Left lung (tissue), 10 donors: Measurements from ENCODE around the gene CISD3. TPM values are rescaled to one million over a fixed set of nuclear protein-coding genes. Genes with fewer than 3 reads are reported as not detected.

ENCODE experiments used
- ATAC-seq: fragments of 200-7000 bp; cut with Tn5 transposase; one replicate; pipeline ENCODE4 v1.9.1; 2020; ENCODE audit warnings: moderate library complexity
- DNase-seq, 4 donors: peaks; one replicate each; pipeline ENCODE4 v3.0.0-alpha.2; 2013 to 2020
- H3K27ac ChIP-seq, 2 donors: fragments of 200-600 bp; sonication (generic) in 1 of 2; one replicate each; pipeline versions ENCODE4 v1.5.0 to v1.8.0; 2020 to 2021
- H3K27me3 ChIP-seq, 2 donors: fragments of 200-600 bp; sonication (generic) in 1 of 2; one replicate each; pipeline versions ENCODE4 v1.5.0 to v1.8.0; 2020 to 2021
- H3K36me3 ChIP-seq, 2 donors: fragments of 200-600 bp; sonication (generic) in 1 of 2; one replicate each; pipeline versions ENCODE4 v1.5.0 to v1.8.0; 2020 to 2021
- H3K4me1 ChIP-seq, 2 donors: fragments of 200-600 bp; one replicate each; pipeline ENCODE4 v1.8.0; 2021
- H3K4me3 ChIP-seq, 2 donors: fragments of 200-600 bp; sonication (generic) in 1 of 2; one replicate each; pipeline versions ENCODE4 v1.5.0 to v1.8.0; 2020 to 2021; ENCODE audit warnings: mild to moderate bottlenecking in 1 of 2
- H3K9me3 ChIP-seq, 2 donors: fragments of 200-600 bp; sonication (generic) in 1 of 2; one replicate each; pipeline versions ENCODE4 v1.5.0 to v1.8.0; 2020 to 2021
- intact Hi-C, 2 donors: fragments of 100-400 bp; cut with DNase I; formaldehyde crosslinking; loops; one replicate each; pipeline versions ENCODE4 v1.11.2 to v1.14.2; 2022
- polyA plus RNA-seq, 6 donors: library from polyadenylated mRNA; unstranded; fragments of 120-200 nt; gene quantifications; one replicate each; pipeline ENCODE4 v1.2.1, GENCODE V29; 2013; ENCODE audit not compliant: insufficient read length in 6 of 6
- total RNA-seq, 2 donors: library from RNA; stranded (reverse); fragmentation: NEBNext Ultra II Directional; extraction: Animal tissue kit (Norgen Biotek cat#: 25700); gene quantifications; one replicate each; pipeline ENCODE4 v1.2.1, GENCODE V29; 2021
- TF ChIP-seq, protein P1 (sequence below), 2 donors: fragments of 200-600 bp; sonication (generic) in 1 of 2; IDR thresholded peaks; one replicate each; pipeline versions ENCODE4 v1.5.0 to v1.8.0; 2021; ENCODE audit warnings: antibody characterized with exemption in 2 of 2
- donor health status: DM: no; HTN: yes; CAD: no.
- donor health status: DM: no; HTN: no; CAD: no.

CISD3 gene
- total and polyA plus RNA-seq, 8 donors, result 8.6 to 49.2 (median 14.5) TPM

DNA sequence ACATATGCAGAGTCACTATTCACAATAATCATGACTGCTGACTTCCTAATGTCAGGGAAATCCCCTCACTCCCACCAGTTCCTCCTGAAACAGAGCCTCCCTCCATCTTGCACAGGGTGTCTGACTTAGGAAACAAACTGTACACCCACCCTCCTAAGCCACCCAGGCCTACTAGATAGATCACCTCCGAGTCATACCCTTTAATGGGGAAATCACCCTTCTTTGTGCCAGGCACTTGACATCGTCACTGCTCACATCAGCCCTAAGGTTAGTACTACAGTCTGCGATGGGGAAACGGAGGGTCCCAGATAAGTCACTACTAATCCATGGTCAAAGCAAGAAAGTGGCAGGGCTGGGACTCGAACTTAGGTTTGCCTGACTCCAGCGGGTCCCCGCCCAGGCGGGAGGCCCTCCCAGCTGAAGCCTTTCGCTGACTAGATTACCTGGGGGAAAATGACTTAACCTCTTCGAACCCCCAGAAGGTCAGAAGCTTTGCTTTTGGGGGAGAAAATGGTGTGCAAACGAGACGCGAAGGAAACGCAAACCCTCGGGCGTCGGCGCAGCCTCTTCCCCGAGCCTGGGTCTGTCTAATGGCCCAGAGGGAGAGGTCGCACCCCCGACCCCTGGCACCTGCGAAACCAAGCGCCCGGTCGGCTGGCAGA is 28.5 kb upstream of the CISD3 start:
- peak in 1 of 4 donors; percentile 25 for DNase-seq
- ATAC-seq, result peak; percentile 0

DNA sequence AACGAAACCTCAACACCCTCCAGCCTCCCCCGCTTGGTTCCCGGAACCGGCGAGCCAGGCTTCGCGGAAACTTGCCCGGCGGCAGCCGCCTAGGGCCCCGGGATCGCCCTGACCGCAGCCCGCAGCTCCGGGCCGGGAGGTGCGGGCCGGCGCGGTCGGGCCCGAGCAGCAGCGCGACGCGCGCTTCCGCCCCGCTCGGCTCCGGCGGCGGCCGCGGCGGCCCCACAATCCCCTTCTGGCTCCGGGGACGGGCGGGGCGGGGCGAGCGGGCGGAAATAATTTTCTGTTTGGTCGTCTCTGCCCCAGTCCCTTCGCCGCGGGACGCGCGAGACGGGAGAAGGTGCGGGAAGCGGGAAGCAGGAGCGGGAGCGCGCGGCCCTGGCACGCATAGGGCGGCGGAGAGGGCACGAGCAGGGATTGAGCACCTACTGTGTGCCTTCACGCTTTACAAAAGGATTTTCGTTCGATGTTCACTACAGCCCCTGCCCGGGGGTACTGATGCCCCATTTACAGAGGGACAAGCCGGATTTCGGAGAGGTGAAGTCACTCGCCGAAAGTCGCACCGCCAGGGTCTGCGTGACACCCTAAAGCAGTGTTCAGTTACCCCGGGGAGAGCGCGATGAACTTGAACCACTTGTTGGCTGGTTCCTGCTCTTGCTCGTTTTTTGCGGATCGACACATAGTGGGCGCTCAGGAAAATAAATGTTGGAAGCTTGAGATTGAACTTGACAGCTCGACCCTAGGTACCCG is 27.8 kb upstream of the CISD3 start:
- DNase-seq (peak; percentile 86 to 96 (median 89)), ATAC-seq (peak; percentile 51)
- intact Hi-C loops, result no loop called here
- TF ChIP-seq, protein P1, sequence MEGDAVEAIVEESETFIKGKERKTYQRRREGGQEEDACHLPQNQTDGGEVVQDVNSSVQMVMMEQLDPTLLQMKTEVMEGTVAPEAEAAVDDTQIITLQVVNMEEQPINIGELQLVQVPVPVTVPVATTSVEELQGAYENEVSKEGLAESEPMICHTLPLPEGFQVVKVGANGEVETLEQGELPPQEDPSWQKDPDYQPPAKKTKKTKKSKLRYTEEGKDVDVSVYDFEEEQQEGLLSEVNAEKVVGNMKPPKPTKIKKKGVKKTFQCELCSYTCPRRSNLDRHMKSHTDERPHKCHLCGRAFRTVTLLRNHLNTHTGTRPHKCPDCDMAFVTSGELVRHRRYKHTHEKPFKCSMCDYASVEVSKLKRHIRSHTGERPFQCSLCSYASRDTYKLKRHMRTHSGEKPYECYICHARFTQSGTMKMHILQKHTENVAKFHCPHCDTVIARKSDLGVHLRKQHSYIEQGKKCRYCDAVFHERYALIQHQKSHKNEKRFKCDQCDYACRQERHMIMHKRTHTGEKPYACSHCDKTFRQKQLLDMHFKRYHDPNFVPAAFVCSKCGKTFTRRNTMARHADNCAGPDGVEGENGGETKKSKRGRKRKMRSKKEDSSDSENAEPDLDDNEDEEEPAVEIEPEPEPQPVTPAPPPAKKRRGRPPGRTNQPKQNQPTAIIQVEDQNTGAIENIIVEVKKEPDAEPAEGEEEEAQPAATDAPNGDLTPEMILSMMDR (IDR thresholded peaks at IDR 0.05), result no peak
- Histone ChIP-seq H3K27ac (peak overlapping the region; percentile 96 to 98), H3K27me3 (no peaks in the 10 kb centered on the region), H3K9me3 (no peaks in the 10 kb centered on the region), H3K36me3 (peaks cover 0 to 1% of the 10 kb centered on the region in 2 donors), H3K4me3 (peak overlapping the region; percentile 71 to 88), H3K4me1 (peaks cover 10 to 49% of the 10 kb centered on the region in 2 donors)

More for the DNA sequence above, 28.5 kb upstream of the CISD3 start:
- H3K4me3 ChIP-seq, result peak overlapping the region; percentile 71 to 88
- intact Hi-C loops, result no loop called here
- H3K27ac ChIP-seq, result peak overlapping the region; percentile 96 to 98
- H3K27me3 ChIP-seq, result no peaks in the 10 kb centered on the region
- TF ChIP-seq, protein P1 (IDR thresholded peaks at IDR 0.05), result no peak
- H3K4me1 ChIP-seq, result peaks cover 6 to 42% of the 10 kb centered on the region in 2 donors
- no peaks in the 10 kb centered on the region for H3K9me3 ChIP-seq
- H3K36me3 ChIP-seq, result no peaks in the 10 kb centered on the region

DNA sequence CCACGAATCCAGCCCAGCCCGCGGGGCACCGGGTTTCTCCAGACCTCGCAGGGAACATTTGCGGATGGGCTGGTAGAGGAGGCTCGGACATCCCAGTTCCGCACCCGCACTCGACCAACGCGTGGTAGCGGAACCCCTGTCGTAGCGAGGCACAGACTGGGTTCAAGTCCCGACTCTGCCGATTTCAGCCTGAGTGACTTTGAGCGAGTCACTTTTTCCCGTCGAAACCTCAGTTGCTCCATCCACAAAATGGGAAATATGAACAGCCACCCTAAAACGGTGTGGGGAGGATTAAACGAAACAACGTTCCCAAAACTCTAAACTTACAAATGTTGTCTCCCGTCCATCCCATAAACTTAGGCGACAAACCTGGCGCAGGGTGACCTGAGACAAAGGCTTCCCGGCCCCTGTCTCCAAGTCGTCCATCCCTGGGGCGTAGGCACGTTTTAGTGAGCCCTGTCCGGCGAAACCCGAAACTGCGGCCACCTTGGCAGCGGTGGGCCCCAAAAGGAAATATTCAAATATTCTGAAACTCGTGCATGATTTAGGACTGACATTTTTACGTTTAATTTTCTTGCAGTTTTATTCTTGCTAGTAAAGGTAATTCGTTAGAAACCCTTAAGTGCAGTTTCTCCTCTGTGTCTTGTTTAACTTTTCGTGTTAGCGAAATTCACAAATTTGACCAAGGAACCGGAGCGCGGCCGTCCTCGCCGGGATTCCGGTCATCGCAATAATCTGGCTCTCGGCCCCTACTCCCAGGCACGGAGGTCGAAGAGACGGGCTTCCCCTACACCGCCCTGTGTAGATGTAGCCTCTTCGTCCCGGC is 27.0 kb upstream of the CISD3 start:
- TF ChIP-seq, protein P1 (IDR thresholded peaks at IDR 0.05), result no peak
- Histone ChIP-seq H3K4me1 (peaks cover 10 to 57% of the 10 kb centered on the region in 2 donors), H3K4me3 (peak overlapping the region; percentile 71 to 88), H3K9me3 (no peaks in the 10 kb centered on the region), H3K27ac (peak overlapping the region; percentile 96 to 98), H3K36me3 (peaks cover 0 to 9% of the 10 kb centered on the region in 2 donors), H3K27me3 (no peaks in the 10 kb centered on the region)
- intact Hi-C loops, result no loop called here
- ATAC-seq, result no peak
- DNase-seq, result peak in 2 of 4 donors; percentile 53 to 88

DNA sequence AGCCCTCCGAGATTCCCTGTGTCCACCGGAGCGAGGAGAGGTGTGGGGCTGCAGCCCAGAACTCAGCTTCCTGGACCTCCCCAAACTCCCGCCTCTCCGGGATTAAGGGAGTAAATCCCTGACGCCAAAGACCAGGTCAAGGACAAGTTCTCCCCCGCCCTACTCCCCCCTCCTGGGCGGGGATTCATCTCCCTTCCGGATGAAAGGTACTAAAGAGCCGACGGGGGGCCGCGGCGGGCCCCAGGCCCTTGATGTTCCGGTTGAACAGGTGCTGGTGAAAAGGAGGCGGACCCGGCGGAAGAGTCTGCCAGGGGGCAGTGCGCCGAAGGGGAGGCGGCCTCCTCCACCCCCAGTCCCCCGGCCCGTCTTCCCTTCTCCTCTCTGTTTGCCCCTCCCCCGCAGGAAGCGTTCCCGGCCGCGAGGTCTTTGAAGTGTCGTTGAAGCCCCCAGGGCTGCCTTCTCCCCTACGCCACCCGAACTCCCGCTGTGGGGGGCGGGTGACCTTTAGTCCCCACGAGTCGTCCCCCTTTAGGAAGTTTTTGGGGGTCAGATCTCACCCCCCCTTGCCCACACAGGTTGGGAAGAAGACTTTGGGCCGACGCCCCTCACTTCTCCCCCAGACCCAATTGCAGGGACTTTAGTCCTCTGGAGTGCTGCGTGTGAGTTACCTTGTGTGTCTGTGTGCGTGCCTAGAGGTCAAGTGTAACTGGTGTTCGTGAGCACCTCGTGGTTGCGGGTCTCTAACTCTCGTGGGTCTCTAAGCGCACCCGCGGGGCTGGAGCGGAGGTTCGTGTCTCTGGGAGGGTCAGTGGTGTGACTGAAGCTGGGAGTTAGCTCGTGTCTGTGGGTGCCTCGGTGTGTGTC is 26.2 kb upstream of the CISD3 start:
- TF ChIP-seq, protein P1 (IDR thresholded peaks at IDR 0.05), result no peak
- ATAC-seq (peak; percentile 60), DNase-seq (peak; percentile 66 to 94 (median 90))
- H3K27ac ChIP-seq, result peak overlapping the region; percentile 96 to 98
- H3K9me3 ChIP-seq, result no peaks in the 10 kb centered on the region
- intact Hi-C loops, result no loop called here
- H3K4me3 ChIP-seq, result peak overlapping the region; percentile 71 to 88
- no peaks in the 10 kb centered on the region for H3K27me3 ChIP-seq
- H3K4me1 ChIP-seq, result peaks cover 10 to 56% of the 10 kb centered on the region in 2 donors
- peaks cover 0 to 16% of the 10 kb centered on the region in 2 donors for H3K36me3 ChIP-seq
